SK-MEL-5 (cell line): ENCODE measurements around the gene CAMTA1. TPM values are rescaled to one million over a fixed set of nuclear protein-coding genes. Genes with fewer than 3 reads are reported as not detected.

Experiments used
- DNase-seq: peaks from one replicate; pipeline ENCODE4 v3.0.0-alpha.2; 2016; ENCODE audit warnings: low read depth, low spot score
- in situ Hi-C: cut with HindIII; loops from 2 replicates; pipeline ENCODE4 v1.10.0; 2016; ENCODE audit warnings: low sequenced_read_pairs, high pct_unique_total_duplicates, low pct_unique_long_range_greater_than_20kb
- total RNA-seq: library from RNA; depleted of rRNA; stranded (reverse); fragments of >200 nt; shearing (Covaris generic); gene quantifications from 2 replicates; pipeline ENCODE4 v1.2.3, GENCODE V29; 2014

CAMTA1 gene
- total RNA-seq, 1 experiment from 2014 or later = 47.4 TPM

DNA sequence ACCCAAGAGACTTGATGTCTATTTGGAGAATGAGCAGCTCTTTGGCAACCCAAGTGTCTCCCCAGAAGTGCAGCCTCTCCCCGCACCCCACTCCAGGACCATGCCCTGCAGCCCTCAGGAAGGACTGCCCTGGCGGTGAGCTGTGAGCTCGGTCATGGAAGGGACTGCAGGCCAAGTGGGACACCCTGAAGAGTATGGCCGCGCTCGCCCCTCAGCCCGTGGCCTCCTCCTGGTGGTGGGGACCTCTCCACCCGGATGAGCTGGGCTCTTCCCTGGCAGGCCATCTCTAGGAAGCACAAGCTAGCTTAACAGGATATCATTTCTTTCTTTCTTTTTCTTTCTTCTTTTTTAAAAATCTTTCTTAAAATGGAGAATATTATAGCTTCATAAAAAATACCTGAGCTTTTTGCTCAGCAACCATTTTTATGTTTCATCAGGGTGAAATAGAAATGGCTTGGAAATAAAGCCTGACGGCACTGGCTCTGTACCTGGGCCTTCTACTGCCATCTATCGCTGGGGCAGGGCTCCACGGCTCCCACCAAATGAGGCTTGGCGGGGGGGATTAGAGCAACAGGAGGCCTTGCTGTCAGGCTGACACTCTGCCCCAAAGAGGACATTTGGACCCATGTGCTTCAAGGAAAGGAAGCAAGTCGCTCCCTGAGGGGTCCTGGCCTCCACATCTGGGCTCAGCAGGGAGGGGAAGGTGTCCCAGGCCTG, 689.7 kb downstream of the CAMTA1 start:
- in situ Hi-C loops = no loop called here
- peak; percentile 27 for DNase-seq

GRCh38 chr1:7475691-7476090, 690.4 kb downstream of the CAMTA1 start:
- in situ Hi-C loops = no loop called here
- DNase-seq = no peak

- DNase-seq = no peak
- in situ Hi-C loops = no loop called here
These were observed 691.1 kb downstream of the CAMTA1 start for GRCh38 chr1:7476402-7476801.

- DNase-seq = no peak
- in situ Hi-C loops = no loop called here
These were observed 691.8 kb downstream of the CAMTA1 start for GRCh38 chr1:7476861-7477547.

GRCh38 chr1:7477593-7477992, 692.3 kb downstream of the CAMTA1 start:
- in situ Hi-C loops = no loop called here
- DNase-seq = no peak

- in situ Hi-C loops = no loop called here
These were observed 693.0 kb downstream of the CAMTA1 start for GRCh38 chr1:7478142-7478790.

DNA sequence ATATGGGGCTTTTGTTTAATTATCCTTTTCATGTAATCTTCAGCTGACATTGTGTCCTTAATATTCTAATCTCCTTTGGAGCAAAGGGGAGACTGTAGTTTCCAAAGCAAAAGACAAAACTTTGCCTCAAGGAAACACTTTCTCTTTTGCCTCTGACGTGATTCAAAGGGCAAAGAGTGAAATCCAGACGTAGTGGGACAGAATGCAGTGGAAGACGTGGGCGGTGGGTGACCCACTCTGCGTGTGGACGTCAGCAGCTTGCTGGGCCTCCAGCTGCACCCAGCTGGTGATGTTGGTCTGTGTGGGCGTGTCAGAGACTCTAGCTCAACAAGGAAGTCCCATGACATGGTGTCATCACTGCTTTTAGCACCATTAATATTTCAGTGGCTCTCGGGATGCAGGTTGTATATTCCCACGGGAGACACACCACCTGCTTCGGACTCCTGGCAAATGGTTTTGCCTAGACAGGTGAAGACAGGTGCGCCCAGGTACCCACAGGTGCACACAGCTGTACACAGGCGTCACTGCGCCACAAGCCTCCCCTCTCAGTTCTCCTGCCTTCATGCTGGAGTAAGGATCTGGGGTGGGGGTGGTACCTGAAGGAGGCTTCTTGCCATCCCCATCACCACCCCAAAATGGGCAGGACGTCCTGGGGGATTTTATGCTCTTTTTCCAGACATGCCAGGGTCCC, 693.7 kb downstream of the CAMTA1 start:
- in situ Hi-C loops = no loop called here
- peak; percentile 86 for DNase-seq

More at GRCh38 chr1:7478142-7478790, 693.0 kb downstream of the CAMTA1 start:
- DNase-seq = peak; percentile 19

DNA sequence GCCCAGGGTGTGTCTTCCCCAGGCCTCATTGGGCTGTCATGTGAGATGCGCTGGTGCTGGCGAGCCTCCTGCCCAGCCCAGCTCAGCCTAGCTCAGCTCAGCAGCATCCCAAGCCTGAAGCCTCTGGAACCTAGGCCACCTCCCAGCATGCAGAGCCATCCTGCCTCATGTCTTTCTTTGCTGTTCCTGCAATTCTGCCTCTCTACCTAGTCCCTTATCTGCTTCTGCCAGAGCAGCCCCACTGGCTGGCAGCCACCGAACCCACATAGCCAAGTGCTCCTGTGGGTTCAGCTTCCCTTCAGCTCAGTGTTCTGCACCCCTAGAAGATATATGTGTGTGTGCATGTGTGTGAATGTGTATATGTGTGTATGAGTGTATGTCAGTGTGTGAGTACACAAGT, 694.3 kb downstream of the CAMTA1 start:
- in situ Hi-C loops = no loop called here
- DNase-seq = no peak

DNA sequence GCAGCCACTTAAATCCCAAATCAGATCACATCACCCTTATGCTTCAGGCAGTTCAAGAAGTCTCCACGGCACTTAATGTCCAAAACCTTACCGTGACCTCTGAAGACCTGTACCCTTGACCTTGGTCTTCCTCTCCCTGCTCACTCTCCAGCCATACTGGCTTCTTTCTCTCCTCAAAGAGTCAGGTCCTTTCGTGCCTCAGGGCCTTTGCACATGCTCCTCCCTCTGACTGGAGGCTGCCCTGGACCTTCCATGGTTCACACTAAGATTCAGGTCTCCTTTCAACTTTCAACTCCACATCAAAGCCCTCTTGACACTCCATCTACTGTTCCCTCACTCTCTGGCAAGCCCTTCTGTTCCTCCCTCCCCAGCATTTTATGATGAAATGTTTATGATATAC, 695.9 kb downstream of the CAMTA1 start:
- in situ Hi-C loops = no loop called here

DNA sequence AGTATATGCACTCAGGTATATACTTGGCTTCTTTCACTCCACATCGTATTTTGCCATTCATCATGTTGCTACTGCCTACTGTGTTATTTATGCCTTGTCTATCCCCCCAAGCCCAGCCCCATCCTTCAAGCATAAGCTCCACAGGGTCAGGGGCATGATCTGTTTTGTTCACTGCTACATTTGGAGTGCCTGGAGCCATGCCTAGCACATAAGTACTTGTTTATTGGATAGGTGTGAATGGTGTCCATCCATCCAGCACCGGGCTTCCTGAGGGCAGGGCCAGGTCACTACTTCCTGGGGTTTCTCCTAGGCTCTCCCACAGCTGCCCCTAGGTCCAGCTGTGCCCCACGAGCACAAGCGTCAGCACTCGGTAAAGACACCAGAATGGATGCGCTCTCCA, 696.8 kb downstream of the CAMTA1 start:
- in situ Hi-C loops = no loop called here
- DNase-seq = no peak

More for the DNA sequence above, 695.9 kb downstream of the CAMTA1 start:
- DNase-seq = no peak

DNA sequence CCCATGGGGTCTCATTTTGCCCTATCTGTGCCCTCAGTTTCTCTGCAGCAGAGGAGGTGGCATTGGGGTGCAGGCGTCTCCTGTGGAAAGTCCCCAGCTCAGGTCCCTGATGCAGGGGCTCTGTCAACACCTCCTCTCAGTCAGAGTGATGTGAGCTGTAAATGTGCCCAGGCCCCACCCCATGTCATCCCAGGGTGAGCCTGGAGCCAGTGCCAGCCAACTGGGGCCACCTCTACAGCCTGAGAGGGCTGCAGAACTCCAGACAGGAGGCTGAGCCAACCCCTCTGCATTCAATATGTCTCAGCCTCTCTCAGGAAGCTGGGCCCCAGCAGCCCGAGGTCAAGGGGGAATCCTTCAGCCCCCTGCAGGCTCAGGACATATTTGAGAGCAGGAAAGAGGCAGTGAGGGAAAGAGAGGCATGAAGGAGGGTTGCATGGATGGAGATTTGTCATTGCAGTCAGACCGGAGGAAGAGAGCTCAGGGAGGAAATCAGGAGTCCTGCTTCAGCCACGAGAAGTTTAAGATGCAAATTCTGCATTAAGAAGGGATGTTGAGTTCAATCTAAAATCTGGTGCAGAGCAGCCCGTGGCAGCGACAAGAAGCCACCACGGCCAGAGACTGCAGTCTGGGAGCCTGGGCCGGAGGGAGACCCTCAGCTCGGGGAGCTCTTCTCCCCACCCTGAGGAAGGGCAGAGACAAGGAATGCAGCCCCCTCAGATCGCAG, 697.7 kb downstream of the CAMTA1 start:
- in situ Hi-C loops = no loop called here
- DNase-seq = no peak

- no peak for DNase-seq
- in situ Hi-C loops = no loop called here
These were observed 698.6 kb downstream of the CAMTA1 start for GRCh38 chr1:7483634-7484383.

GRCh38 chr1:7485086-7485780, 700.0 kb downstream of the CAMTA1 start:
- DNase-seq = no peak
- in situ Hi-C loops = no loop called here

- in situ Hi-C loops = no loop called here
- no peak for DNase-seq
These were observed 700.6 kb downstream of the CAMTA1 start for GRCh38 chr1:7485826-7486225.

DNA sequence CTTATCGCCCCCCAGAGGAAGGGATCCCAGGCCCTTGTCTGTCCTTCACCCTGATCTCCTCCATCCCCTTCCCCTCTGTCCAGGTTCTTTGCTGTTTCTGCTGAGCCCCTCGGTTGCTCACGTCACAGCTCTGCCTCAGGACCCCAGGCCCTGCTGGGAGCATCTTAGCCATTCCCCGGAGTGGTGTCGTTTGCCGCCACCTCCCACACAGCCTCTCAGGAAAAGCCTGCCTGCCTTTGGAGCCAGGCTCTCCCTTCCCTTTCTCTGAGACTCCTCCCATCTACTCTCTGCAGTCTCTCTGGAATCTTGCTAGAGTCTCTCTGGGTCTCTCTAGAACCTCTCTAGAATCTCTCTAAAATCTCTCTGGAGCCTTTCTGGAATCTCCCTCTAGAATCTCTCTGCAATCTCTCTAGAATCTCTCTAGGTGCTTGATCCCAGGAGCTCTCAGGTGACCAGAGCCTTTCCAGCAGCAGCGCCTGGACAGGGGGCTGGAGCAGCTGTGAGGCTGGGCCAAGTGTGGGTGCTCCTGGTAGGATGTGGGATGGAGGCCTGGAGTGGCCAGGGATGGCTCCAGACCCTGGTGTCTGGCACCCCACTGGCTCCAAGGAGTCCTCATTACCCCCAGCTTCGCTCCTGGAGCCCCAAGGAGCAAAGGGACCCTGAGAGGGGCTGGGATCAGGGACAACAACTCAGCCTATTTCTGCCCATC, 702.7 kb downstream of the CAMTA1 start:
- no peak for DNase-seq
- in situ Hi-C loops = no loop called here

- DNase-seq = no peak
These were observed 703.2 kb downstream of the CAMTA1 start for GRCh38 chr1:7488475-7488842.

More at GRCh38 chr1:7488475-7488842, 703.2 kb downstream of the CAMTA1 start:
- in situ Hi-C loops = no loop called here
